NT2/D1 (cell line): ENCODE measurements around the gene LPAR1.

Experiments
- DNase-seq: peaks from one replicate; pipeline ENCODE4 v3.0.0-alpha.2; 2011; ENCODE audit warnings: low read depth, low spot score
- H3K27me3 ChIP-seq: 2 replicates; pipeline ENCODE4 v1.6.0; 2011; ENCODE audit warnings: mild to moderate bottlenecking; ENCODE audit not compliant: insufficient read length, insufficient read depth
- H3K36me3 ChIP-seq: 2 replicates; pipeline ENCODE4 v1.6.1; 2011; ENCODE audit warnings: mild to moderate bottlenecking, low read length, mixed read lengths; ENCODE audit not compliant: insufficient read depth, insufficient read length
- H3K4me1 ChIP-seq: 2 replicates; pipeline ENCODE4 v1.5.1; 2011; ENCODE audit not compliant: insufficient read depth, insufficient read length
- H3K4me3 ChIP-seq: 2 replicates; pipeline ENCODE4 v1.5.1; 2011; ENCODE audit warnings: low read depth; ENCODE audit not compliant: insufficient read length
- H3K9ac ChIP-seq: 2 replicates; pipeline ENCODE4 v1.6.0; 2011; ENCODE audit warnings: low read depth; ENCODE audit not compliant: insufficient read length
- H3K9me3 ChIP-seq: 2 replicates; pipeline ENCODE4 v1.5.1; 2011; ENCODE audit warnings: mild to moderate bottlenecking, low read length; ENCODE audit not compliant: insufficient read depth
- SUZ12 ChIP-seq: IDR thresholded peaks from 2 replicates; pipeline ENCODE4 v1.6.1; 2011; ENCODE audit not compliant: insufficient read length, insufficient read depth; ENCODE audit errors: extremely low read depth
- YY1 ChIP-seq: IDR thresholded peaks from 2 replicates; pipeline ENCODE4 v1.6.1; 2011; ENCODE audit not compliant: insufficient read length, insufficient read depth
- ZNF274 ChIP-seq: IDR thresholded peaks from 2 replicates; pipeline ENCODE4 v1.6.1; 2011; ENCODE audit warnings: mild to moderate bottlenecking, low read depth, low read length

The LPAR1 gene

DNA sequence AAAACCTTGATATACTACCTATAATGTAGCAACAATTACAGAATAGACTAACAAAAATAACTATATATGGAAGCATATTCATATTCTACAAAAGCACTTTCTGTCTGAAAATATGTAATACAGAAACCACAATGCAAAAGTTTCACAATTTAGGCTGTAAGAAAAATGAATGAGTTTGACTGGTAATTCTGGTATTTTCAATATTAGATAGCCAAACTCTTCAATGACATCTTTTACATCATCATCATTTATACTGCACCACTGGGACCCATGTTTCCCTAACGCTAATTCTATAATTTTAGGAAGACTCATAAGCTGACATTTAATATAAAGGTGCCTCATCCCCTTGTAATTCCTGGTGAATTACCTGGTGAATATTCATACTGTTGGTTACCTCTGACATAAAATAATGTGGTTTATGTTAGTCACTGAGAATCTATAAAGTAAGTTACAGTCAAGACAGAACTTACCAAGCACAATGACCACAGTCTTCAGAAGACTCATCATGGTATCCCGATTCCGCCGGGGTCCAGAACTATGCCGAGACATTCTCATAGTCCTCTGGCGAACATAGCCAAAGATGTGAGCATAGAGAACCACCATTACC is 97.2 kb downstream of the LPAR1 start:
- DNase-seq, result no peak
- no peak overlapping the region for H3K9ac ChIP-seq
- H3K4me3 ChIP-seq, result no peak overlapping the region
- TF ChIP-seq SUZ12, result no peak
- TF ChIP-seq ZNF274, result no peak
- no peak for TF ChIP-seq YY1
- peaks cover 8% of the 10 kb centered on the region for H3K36me3 ChIP-seq
- H3K9me3 ChIP-seq, result no peaks in the 10 kb centered on the region
- no peaks in the 10 kb centered on the region for H3K27me3 ChIP-seq
- H3K4me1 ChIP-seq, result no peaks in the 10 kb centered on the region

GRCh38 chr9:110939573-110939972 is 98.7 kb downstream of the LPAR1 start:
- Histone ChIP-seq H3K9ac (no peak overlapping the region), H3K4me1 (no peaks in the 10 kb centered on the region), H3K4me3 (no peak overlapping the region), H3K27me3 (no peaks in the 10 kb centered on the region), H3K9me3 (no peaks in the 10 kb centered on the region), H3K36me3 (peaks cover 8% of the 10 kb centered on the region)
- no peak for TF ChIP-seq YY1
- no peak for TF ChIP-seq SUZ12
- no peak for TF ChIP-seq ZNF274
- no peak for DNase-seq

DNA sequence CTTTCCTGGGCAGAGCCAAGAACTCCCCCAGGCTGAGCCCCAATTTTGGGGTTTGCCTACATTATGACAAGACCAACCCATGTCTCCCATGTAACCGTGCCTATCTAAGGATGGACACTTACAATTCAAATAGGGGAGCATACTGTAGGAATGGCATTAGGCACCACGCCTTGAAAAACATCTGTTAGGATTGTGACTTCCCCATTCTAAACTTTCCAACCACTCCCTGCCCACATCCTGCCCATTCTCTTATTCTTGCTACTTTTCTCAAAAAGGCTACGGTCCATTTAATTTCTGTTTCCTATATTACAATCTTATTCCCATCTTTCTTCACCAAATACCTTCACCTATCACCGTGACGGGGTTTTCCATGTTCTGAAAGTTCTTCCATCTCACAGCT is 99.2 kb downstream of the LPAR1 start:
- DNase-seq, result no peak
- Histone ChIP-seq H3K4me3 (no peak overlapping the region), H3K27me3 (no peaks in the 10 kb centered on the region), H3K9ac (no peak overlapping the region), H3K4me1 (no peaks in the 10 kb centered on the region), H3K36me3 (peaks cover 8% of the 10 kb centered on the region), H3K9me3 (no peaks in the 10 kb centered on the region)
- no peak for TF ChIP-seq ZNF274
- no peak for TF ChIP-seq SUZ12
- no peak for TF ChIP-seq YY1

DNA sequence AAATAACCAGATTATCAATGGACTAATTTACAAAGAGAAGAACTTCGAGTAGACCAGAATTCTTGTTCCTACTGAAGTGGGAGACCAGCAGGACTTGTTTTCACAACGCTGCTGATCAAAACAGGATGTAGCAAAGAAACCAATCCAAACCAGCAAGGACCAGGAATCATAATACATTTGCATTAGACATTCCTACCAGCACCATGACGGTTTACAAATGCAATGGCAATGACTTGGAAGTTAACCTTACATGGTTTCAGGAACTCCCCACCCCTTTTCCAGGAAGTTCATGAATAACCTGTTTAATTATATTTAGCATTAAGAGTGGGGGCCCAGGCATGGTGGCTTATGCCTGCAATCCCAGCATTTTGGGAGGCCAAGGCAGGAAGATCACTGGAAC is 100.0 kb downstream of the LPAR1 start:
- Histone ChIP-seq H3K36me3 (peaks cover 8% of the 10 kb centered on the region), H3K27me3 (no peaks in the 10 kb centered on the region), H3K4me1 (no peaks in the 10 kb centered on the region), H3K9ac (no peak overlapping the region), H3K4me3 (no peak overlapping the region), H3K9me3 (no peaks in the 10 kb centered on the region)
- no peak for DNase-seq
- TF ChIP-seq YY1 (no peak), SUZ12 (no peak), ZNF274 (no peak)

DNA sequence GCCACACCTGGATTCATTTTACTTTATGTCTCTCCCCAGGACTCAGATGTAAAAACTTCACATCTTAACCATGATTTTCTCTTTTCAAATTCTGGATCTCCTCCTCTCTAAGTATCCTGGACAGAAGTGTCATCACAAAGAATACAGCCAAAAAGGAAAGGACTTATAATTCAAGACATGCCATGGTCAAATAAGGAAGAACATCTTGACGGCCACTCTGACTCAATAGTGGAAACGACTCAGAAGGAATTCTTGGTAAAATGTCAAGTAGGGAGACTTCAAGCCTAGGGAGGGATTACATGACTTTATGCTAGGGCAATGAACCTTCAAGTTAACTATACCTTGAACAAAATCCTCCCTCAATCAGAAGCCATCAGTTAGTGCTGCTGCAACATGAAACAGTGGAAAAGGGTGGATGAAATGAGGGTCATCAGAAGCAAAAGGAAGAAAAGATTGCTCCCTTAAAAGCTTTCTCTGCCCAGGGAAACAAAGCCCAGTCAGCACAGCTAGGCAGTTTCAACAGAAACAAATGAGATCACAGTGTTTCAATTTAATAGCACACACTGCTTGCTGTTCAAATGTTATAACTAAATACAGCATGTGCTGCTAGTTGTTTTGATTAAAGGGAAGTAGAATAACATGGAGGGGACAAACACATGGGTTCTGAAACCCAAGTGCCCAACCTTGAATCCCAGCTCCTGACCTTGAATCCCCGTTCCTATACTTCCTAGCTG is 101.4 kb downstream of the LPAR1 start:
- H3K27me3 ChIP-seq, result no peaks in the 10 kb centered on the region
- H3K9ac ChIP-seq, result no peak overlapping the region
- no peak for DNase-seq
- peaks cover 8% of the 10 kb centered on the region for H3K36me3 ChIP-seq
- no peak overlapping the region for H3K4me3 ChIP-seq
- H3K9me3 ChIP-seq, result no peaks in the 10 kb centered on the region
- no peaks in the 10 kb centered on the region for H3K4me1 ChIP-seq
- TF ChIP-seq YY1 (no peak), ZNF274 (no peak), SUZ12 (no peak)

GRCh38 chr9:110936237-110936636 is 102.0 kb downstream of the LPAR1 start:
- no peaks in the 10 kb centered on the region for H3K9me3 ChIP-seq
- no peak overlapping the region for H3K4me3 ChIP-seq
- H3K36me3 ChIP-seq, result peaks cover 2% of the 10 kb centered on the region
- H3K27me3 ChIP-seq, result no peaks in the 10 kb centered on the region
- no peak for DNase-seq
- no peak overlapping the region for H3K9ac ChIP-seq
- H3K4me1 ChIP-seq, result no peaks in the 10 kb centered on the region
- TF ChIP-seq SUZ12 (no peak), ZNF274 (no peak), YY1 (no peak)

DNA sequence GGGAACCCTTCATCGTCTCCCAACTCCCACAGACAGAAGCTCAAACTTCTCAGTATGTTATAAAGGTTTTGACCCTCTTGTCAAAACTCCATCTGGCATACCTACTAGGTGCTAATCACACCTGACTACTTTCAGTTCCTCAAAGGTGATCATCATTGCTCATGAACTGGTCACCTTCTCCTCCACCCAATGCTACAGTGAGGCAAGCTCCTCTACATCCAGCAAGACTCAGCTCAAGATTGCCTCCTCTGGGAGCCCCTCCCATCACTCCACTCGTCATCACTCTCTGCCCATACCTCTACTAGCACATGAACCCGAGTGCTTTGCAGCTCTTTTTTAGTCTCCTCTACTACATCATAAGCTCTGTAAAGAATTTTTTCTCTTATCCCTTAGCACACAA is 102.4 kb downstream of the LPAR1 start:
- Histone ChIP-seq H3K9me3 (no peaks in the 10 kb centered on the region), H3K36me3 (no peaks in the 10 kb centered on the region), H3K4me3 (no peak overlapping the region), H3K4me1 (no peaks in the 10 kb centered on the region), H3K27me3 (no peaks in the 10 kb centered on the region), H3K9ac (no peak overlapping the region)
- no peak for TF ChIP-seq SUZ12
- DNase-seq, result no peak
